K562 (cell line): ENCODE data around the gene CSNK1A1L. TPM values are rescaled to one million over a fixed set of nuclear protein-coding genes. Genes with fewer than 3 reads are reported as not detected.

Experiments used
- CHD7 ChIP-seq: fragments of 200-600 bp; sonication (generic); IDR thresholded peaks from one replicate; pipeline ENCODE4 v1.6.1; 2012; ENCODE audit warnings: mild to moderate bottlenecking, low read depth, low read length, inconsistent platforms
- polyA plus RNA-seq, 8 experiments: library from polyadenylated mRNA; depleted of rRNA in 4 of 8; stranded (reverse) in 5 of 8; unstranded in 3 of 8; fragments of >200 nt; fragmentation: Nextera tagmentation in 2 of 8; fragmentation: Illumina TruSeq in 1 of 8; extraction: Ambion mirVana in 2 of 8; extraction: Trizol in 1 of 8; gene quantifications; 2 replicates each; pipeline versions ENCODE4 v1.2.1 to v1.2.3, GENCODE V29; 2011 to 2014; ENCODE audit warnings: inconsistent platforms in 1 of 8, missing spikeins in 1 of 8
- total RNA-seq, 7 experiments: library from RNA; depleted of rRNA in 6 of 7; stranded (reverse); fragments of >200 nt in 6 of 7; fragmentation: Illumina TruSeq in 2 of 7; extraction: Trizol in 2 of 7; gene quantifications; 2 replicates each; pipeline versions ENCODE4 v1.2.1 to v1.2.3, GENCODE V29; 2011 to 2021; ENCODE audit warnings: low replicate concordance in 1 of 7
- TF ChIP-seq, protein P1 (sequence below), 2 experiments: fragments of 450-650 bp; formaldehyde crosslinking in 1 of 2; IDR thresholded peaks; 2 replicates each; pipeline versions ENCODE4 v1.4.0 to v1.6.1; 2014 to 2020; ENCODE audit warnings: mild to moderate bottlenecking in 2 of 2, borderline replicate concordance in 1 of 2, low read depth in 1 of 2

CSNK1A1L gene
- total and polyA plus RNA-seq, 9 of the 15 experiments (the other 6 are each of a cell fraction or from before 2014, with no cell fraction given), result not detected

GRCh38 chr13:37109051-37109678, 3.7 kb upstream of the CSNK1A1L start (continued):
- TF ChIP-seq CHD7, result no peak
- TF ChIP-seq, protein P1, sequence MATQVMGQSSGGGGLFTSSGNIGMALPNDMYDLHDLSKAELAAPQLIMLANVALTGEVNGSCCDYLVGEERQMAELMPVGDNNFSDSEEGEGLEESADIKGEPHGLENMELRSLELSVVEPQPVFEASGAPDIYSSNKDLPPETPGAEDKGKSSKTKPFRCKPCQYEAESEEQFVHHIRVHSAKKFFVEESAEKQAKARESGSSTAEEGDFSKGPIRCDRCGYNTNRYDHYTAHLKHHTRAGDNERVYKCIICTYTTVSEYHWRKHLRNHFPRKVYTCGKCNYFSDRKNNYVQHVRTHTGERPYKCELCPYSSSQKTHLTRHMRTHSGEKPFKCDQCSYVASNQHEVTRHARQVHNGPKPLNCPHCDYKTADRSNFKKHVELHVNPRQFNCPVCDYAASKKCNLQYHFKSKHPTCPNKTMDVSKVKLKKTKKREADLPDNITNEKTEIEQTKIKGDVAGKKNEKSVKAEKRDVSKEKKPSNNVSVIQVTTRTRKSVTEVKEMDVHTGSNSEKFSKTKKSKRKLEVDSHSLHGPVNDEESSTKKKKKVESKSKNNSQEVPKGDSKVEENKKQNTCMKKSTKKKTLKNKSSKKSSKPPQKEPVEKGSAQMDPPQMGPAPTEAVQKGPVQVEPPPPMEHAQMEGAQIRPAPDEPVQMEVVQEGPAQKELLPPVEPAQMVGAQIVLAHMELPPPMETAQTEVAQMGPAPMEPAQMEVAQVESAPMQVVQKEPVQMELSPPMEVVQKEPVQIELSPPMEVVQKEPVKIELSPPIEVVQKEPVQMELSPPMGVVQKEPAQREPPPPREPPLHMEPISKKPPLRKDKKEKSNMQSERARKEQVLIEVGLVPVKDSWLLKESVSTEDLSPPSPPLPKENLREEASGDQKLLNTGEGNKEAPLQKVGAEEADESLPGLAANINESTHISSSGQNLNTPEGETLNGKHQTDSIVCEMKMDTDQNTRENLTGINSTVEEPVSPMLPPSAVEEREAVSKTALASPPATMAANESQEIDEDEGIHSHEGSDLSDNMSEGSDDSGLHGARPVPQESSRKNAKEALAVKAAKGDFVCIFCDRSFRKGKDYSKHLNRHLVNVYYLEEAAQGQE (IDR thresholded peaks at IDR 0.05; ENCODE audit: borderline replicate concordance), result peak; percentile 39; the same call in 1 of the 2 replicates
- TF ChIP-seq, protein P1 (CRISPR knock-in tag; IDR thresholded peaks at IDR 0.05; ENCODE audit: low read depth), result no peak
